Central memory CD8-positive, alpha-beta T cell (primary cell): ENCODE data around the gene HOMER2.

Experiments
- ATAC-seq: fragments of 150-1000 bp; cut with Tn5 transposase; replicated peaks from 2 replicates; pipeline ENCODE4 v1.10.0; 2022; ENCODE audit warnings: mild to moderate bottlenecking, moderate FRiP score, moderate number of reproducible peaks; ENCODE audit not compliant: poor library complexity, severe bottlenecking; ENCODE audit errors: extremely low read depth
- DNase-seq, 2 donors: peaks; one replicate each; pipeline ENCODE4 v3.0.0; 2021; ENCODE audit warnings: low spot score in 2 of 2
- H3K27ac Mint-ChIP-seq: one replicate; pipeline ENCODE4 v1.8.0; 2022; ENCODE audit warnings: low read depth, mild to moderate bottlenecking, moderate library complexity, mixed read lengths
- H3K27me3 Mint-ChIP-seq: one replicate; pipeline ENCODE4 v1.8.0; 2022; ENCODE audit warnings: mixed read lengths
- H3K36me3 Mint-ChIP-seq: one replicate; pipeline ENCODE4 v1.8.0; 2022; ENCODE audit warnings: mild to moderate bottlenecking, moderate library complexity, mixed read lengths; ENCODE audit not compliant: insufficient read depth
- H3K4me1 Mint-ChIP-seq: one replicate; pipeline ENCODE4 v1.8.0; 2022; ENCODE audit warnings: mixed read lengths
- H3K4me3 Mint-ChIP-seq: one replicate; pipeline ENCODE4 v1.8.0; 2022; ENCODE audit warnings: mild to moderate bottlenecking, moderate library complexity, mixed read lengths
- H3K9me3 Mint-ChIP-seq: one replicate; pipeline ENCODE4 v1.8.0; 2022; ENCODE audit warnings: mixed read lengths

HOMER2 gene

GRCh38 chr15:82856397-82857170 lies 95.9 kb downstream of the HOMER2 start:
- Mint-ChIP-seq H3K4me1 (no peaks in the 10 kb centered on the region), H3K27ac (no peak overlapping the region), H3K27me3 (no peaks in the 10 kb centered on the region), H3K4me3 (no peak overlapping the region), H3K9me3 (no peaks in the 10 kb centered on the region), H3K36me3 (peaks cover 1% of the 10 kb centered on the region)
- ATAC-seq (no peak), DNase-seq (no peak)

GRCh38 chr15:82855286-82856100 lies 97.0 kb downstream of the HOMER2 start:
- Mint-ChIP-seq H3K4me3 (no peak overlapping the region), H3K36me3 (peaks cover 1% of the 10 kb centered on the region), H3K9me3 (no peaks in the 10 kb centered on the region), H3K4me1 (no peaks in the 10 kb centered on the region), H3K27me3 (no peaks in the 10 kb centered on the region), H3K27ac (no peak overlapping the region)
- ATAC-seq (no peak), DNase-seq (no peak)

- H3K36me3 Mint-ChIP-seq: peaks cover 1% of the 10 kb centered on the region
- no peak for DNase-seq
- ATAC-seq: no peak
Measured at GRCh38 chr15:82854554-82854953, 98.0 kb downstream of the HOMER2 start.

GRCh38 chr15:82852941-82853561 lies 99.5 kb downstream of the HOMER2 start:
- H3K4me1 Mint-ChIP-seq: no peaks in the 10 kb centered on the region
- H3K36me3 Mint-ChIP-seq: no peaks in the 10 kb centered on the region
- no peak overlapping the region for H3K27ac Mint-ChIP-seq
- no peaks in the 10 kb centered on the region for H3K9me3 Mint-ChIP-seq
- ATAC-seq (no peak), DNase-seq (no peak)
- no peaks in the 10 kb centered on the region for H3K27me3 Mint-ChIP-seq
- H3K4me3 Mint-ChIP-seq: no peak overlapping the region

More at GRCh38 chr15:82854554-82854953, 98.0 kb downstream of the HOMER2 start:
- Mint-ChIP-seq H3K9me3 (no peaks in the 10 kb centered on the region), H3K27ac (no peak overlapping the region), H3K4me3 (no peak overlapping the region), H3K4me1 (no peaks in the 10 kb centered on the region), H3K27me3 (no peaks in the 10 kb centered on the region)

- DNase-seq: no peak
- Mint-ChIP-seq H3K36me3 (peaks cover under 1% of the 10 kb centered on the region), H3K9me3 (no peaks in the 10 kb centered on the region), H3K4me1 (no peaks in the 10 kb centered on the region), H3K27ac (no peak overlapping the region), H3K27me3 (no peaks in the 10 kb centered on the region), H3K4me3 (no peak overlapping the region)
- ATAC-seq: no peak
Measured at GRCh38 chr15:82851981-82852511, 100.5 kb downstream of the HOMER2 start.

GRCh38 chr15:82851306-82851850 lies 101.1 kb downstream of the HOMER2 start:
- Mint-ChIP-seq H3K27me3 (no peaks in the 10 kb centered on the region), H3K4me1 (no peaks in the 10 kb centered on the region), H3K4me3 (no peak overlapping the region), H3K27ac (no peak overlapping the region), H3K9me3 (no peaks in the 10 kb centered on the region), H3K36me3 (peaks cover 1% of the 10 kb centered on the region)
- ATAC-seq: no peak
- no peak for DNase-seq

GRCh38 chr15:82850731-82851130 lies 101.8 kb downstream of the HOMER2 start:
- no peak overlapping the region for H3K27ac Mint-ChIP-seq
- H3K9me3 Mint-ChIP-seq: no peaks in the 10 kb centered on the region
- no peak for ATAC-seq
- no peak for DNase-seq
- no peaks in the 10 kb centered on the region for H3K4me1 Mint-ChIP-seq
- no peak overlapping the region for H3K4me3 Mint-ChIP-seq
- H3K27me3 Mint-ChIP-seq: no peaks in the 10 kb centered on the region
- H3K36me3 Mint-ChIP-seq: peaks cover 1% of the 10 kb centered on the region

GRCh38 chr15:82849556-82850512 lies 102.7 kb downstream of the HOMER2 start:
- Mint-ChIP-seq H3K36me3 (peaks cover 1% of the 10 kb centered on the region), H3K9me3 (no peaks in the 10 kb centered on the region), H3K4me1 (no peaks in the 10 kb centered on the region), H3K27ac (no peak overlapping the region), H3K27me3 (no peaks in the 10 kb centered on the region), H3K4me3 (no peak overlapping the region)
- DNase-seq (no peak), ATAC-seq (no peak)

- no peak overlapping the region for H3K27ac Mint-ChIP-seq
Measured at GRCh38 chr15:82848241-82848993, 104.1 kb downstream of the HOMER2 start.

GRCh38 chr15:82847703-82848102 lies 104.8 kb downstream of the HOMER2 start:
- H3K4me1 Mint-ChIP-seq: no peaks in the 10 kb centered on the region
- H3K27ac Mint-ChIP-seq: no peak overlapping the region
- DNase-seq (no peak), ATAC-seq (no peak)
- H3K9me3 Mint-ChIP-seq: no peaks in the 10 kb centered on the region
- no peaks in the 10 kb centered on the region for H3K27me3 Mint-ChIP-seq
- H3K36me3 Mint-ChIP-seq: peaks cover 1% of the 10 kb centered on the region
- no peak overlapping the region for H3K4me3 Mint-ChIP-seq

More at GRCh38 chr15:82848241-82848993, 104.1 kb downstream of the HOMER2 start:
- no peak for DNase-seq
- no peaks in the 10 kb centered on the region for H3K9me3 Mint-ChIP-seq
- no peak overlapping the region for H3K4me3 Mint-ChIP-seq
- H3K36me3 Mint-ChIP-seq: peaks cover 1% of the 10 kb centered on the region
- H3K27me3 Mint-ChIP-seq: no peaks in the 10 kb centered on the region
- no peaks in the 10 kb centered on the region for H3K4me1 Mint-ChIP-seq
- no peak for ATAC-seq

GRCh38 chr15:82846621-82847020 lies 105.9 kb downstream of the HOMER2 start:
- no peak for DNase-seq
- H3K27me3 Mint-ChIP-seq: no peaks in the 10 kb centered on the region
- no peaks in the 10 kb centered on the region for H3K9me3 Mint-ChIP-seq
- no peaks in the 10 kb centered on the region for H3K4me1 Mint-ChIP-seq
- no peak overlapping the region for H3K27ac Mint-ChIP-seq
- no peak overlapping the region for H3K4me3 Mint-ChIP-seq
- H3K36me3 Mint-ChIP-seq: peaks cover 1% of the 10 kb centered on the region
- no peak for ATAC-seq
